ENCODE data around the gene CBARP. TPM values are rescaled to one million over a fixed set of nuclear protein-coding genes. Genes with fewer than 3 reads are reported as not detected.

CBARP gene
- total RNA-seq, 1 experiment from 2014 or later = 23.4 TPM

- no peaks in the 10 kb centered on the region for H3K9me3 Mint-ChIP-seq
Measured at GRCh38 chr19:1229056-1229923, 8.5 kb downstream of the CBARP start.

More at GRCh38 chr19:1229056-1229923, 8.5 kb downstream of the CBARP start:
- Mint-ChIP-seq H3K27me3 (ENCODE audit: low read depth) (no peaks in the 10 kb centered on the region), H3K4me3 (no peak overlapping the region), H3K36me3 (no peaks in the 10 kb centered on the region), H3K27ac (no peak overlapping the region), H3K4me1 (no peaks in the 10 kb centered on the region)
- DNase-seq (ENCODE audit: low spot score) (no peak), ATAC-seq (no peak)
- POLR2A ChIA-PET = no interaction called here
- TF ChIP-seq TEAD4 (CRISPR knock-in tag; IDR thresholded peaks at IDR 0.05) (no peak), USF1 (CRISPR knock-in tag; IDR thresholded peaks at IDR 0.05) (no peak), FOXK1 (CRISPR knock-in tag; IDR thresholded peaks at IDR 0.05) (no peak), ZNF232 (CRISPR knock-in tag; IDR thresholded peaks at IDR 0.05) (no peak), ZNF416 (CRISPR knock-in tag; IDR thresholded peaks at IDR 0.05) (no peak), ZNF121 (CRISPR knock-in tag; IDR thresholded peaks at IDR 0.05) (no peak), ZNF219 (CRISPR knock-in tag; IDR thresholded peaks at IDR 0.05; ENCODE audit: borderline replicate concordance) (no peak), USF2 (CRISPR knock-in tag; IDR thresholded peaks at IDR 0.05) (no peak), FOXP4 (CRISPR knock-in tag; IDR thresholded peaks at IDR 0.05) (no peak), SMAD3 (CRISPR knock-in tag; IDR thresholded peaks at IDR 0.05; ENCODE audit: borderline replicate concordance) (no peak), ATF1 (CRISPR knock-in tag; IDR thresholded peaks at IDR 0.05) (no peak), SP1 (CRISPR knock-in tag; conservative IDR thresholded peaks at IDR 0.05) (no peak), ZNF671 (CRISPR knock-in tag; IDR thresholded peaks at IDR 0.05) (no peak), E2F4 (CRISPR knock-in tag; IDR thresholded peaks at IDR 0.05; ENCODE audit: borderline replicate concordance, low read depth) (no peak), STAT6 (CRISPR knock-in tag; conservative IDR thresholded peaks at IDR 0.05; ENCODE audit: low read depth) (no peak), CDX4 (CRISPR knock-in tag; IDR thresholded peaks at IDR 0.05; ENCODE audit: borderline replicate concordance) (no peak), MYBL2 (CRISPR knock-in tag; IDR thresholded peaks at IDR 0.05) (no peak)
- CTCF ChIA-PET = interaction anchor here (0.7 to 1.6 kb wide), 5 partner anchors 12 to 37 kb away, joined by 3 to 10 read pairs (median 5); no protein-coding TSS in a partner anchor
